ENCODE data around the gene PIRT.

DNA sequence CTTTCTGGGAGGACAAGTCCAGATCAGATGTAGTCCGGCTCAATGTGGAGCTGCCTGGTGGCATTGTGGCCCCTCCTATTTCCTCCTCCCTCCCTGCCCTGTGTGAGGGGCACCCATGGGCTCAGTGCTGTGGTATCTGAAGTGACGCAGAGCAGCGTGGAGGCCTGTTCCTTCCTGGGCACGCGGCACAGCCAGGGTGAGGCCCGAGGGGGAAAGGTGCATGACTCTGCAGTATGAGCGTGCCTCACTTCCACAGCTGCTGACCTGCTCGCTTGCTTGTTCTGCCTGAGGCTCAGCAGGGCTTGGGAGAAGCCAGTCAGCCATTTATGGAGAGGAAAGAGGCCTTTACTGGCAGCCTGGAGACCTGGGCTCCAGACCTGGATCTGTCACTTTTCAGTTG is 45.7 kb downstream of the PIRT start:
- TF ChIP-seq, protein P1, sequence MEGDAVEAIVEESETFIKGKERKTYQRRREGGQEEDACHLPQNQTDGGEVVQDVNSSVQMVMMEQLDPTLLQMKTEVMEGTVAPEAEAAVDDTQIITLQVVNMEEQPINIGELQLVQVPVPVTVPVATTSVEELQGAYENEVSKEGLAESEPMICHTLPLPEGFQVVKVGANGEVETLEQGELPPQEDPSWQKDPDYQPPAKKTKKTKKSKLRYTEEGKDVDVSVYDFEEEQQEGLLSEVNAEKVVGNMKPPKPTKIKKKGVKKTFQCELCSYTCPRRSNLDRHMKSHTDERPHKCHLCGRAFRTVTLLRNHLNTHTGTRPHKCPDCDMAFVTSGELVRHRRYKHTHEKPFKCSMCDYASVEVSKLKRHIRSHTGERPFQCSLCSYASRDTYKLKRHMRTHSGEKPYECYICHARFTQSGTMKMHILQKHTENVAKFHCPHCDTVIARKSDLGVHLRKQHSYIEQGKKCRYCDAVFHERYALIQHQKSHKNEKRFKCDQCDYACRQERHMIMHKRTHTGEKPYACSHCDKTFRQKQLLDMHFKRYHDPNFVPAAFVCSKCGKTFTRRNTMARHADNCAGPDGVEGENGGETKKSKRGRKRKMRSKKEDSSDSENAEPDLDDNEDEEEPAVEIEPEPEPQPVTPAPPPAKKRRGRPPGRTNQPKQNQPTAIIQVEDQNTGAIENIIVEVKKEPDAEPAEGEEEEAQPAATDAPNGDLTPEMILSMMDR (conservative IDR thresholded peaks at IDR 0.05 in 1 of 2, IDR thresholded peaks at IDR 0.05 in 1 of 2; ENCODE audit: extremely low read depth in 1 of 2, insufficient read depth in 1 of 2, low read depth in 1 of 2, low read length in 2 of 2): no peak
- no peak for TF ChIP-seq EZH2 (IDR thresholded peaks at IDR 0.05; ENCODE audit: borderline replicate concordance, low read length)

Measured in mammary epithelial cell (primary cell).